Epithelial cell of prostate (primary cell): ENCODE results near the gene CNPY1.
"Not testable (repeated sequence)": the region's sequence is repeated elsewhere in the genome, so short reads cannot be mapped to it uniquely, and the experiment has no call there.

Experiments
- DNase-seq: peaks from one replicate; pipeline ENCODE4 v3.0.0-alpha.2; 2011; ENCODE audit warnings: low read depth, low spot score
- H3K27ac ChIP-seq: fragments of 450-650 bp; 2 replicates; pipeline ENCODE4 v1.5.1; 2017; ENCODE audit warnings: mild to moderate bottlenecking

Gene CNPY1

DNA sequence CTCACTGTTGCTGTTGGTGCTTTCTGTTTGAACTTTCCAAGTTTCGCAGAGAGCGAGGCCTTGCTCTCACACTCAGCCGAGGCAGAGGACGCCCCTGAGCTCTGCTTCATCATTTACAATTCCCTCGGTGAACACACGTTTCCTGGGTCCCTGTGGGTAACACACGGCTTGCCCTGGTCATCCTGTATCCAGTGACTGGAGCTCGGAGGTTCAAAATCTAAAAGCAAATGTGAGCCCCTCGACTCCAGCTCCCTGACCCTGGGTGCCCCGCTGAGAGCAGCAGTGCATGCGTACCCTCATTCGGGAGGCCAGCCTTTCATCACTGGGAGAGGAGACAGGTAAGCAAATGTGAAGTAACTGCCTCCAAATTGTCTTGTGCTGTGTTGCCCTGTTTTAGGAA, 5.8 kb downstream of the CNPY1 start:
- DNase-seq, result no peak
- no peak overlapping the region for H3K27ac ChIP-seq

DNA sequence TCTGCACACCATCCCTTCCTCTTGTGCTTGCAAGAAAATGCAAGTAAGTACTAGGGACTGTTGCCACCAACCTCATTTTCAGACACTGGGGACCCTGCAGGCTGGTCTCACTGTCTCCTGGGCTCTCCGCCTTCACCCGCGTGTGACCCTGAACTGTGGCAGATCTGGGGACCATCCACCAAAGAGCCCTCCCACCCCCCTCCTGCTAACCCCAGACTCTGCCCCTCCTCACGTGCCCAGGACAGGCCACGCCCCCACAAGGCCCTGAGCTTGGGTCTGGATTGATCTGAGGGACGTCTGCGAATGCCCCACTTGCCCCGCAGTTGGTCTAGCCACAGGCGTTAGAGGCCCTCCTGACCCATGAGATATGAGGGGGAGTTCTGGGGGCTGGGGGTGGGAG, 8.1 kb downstream of the CNPY1 start:
- DNase-seq, result no peak
- no peak overlapping the region for H3K27ac ChIP-seq

DNA sequence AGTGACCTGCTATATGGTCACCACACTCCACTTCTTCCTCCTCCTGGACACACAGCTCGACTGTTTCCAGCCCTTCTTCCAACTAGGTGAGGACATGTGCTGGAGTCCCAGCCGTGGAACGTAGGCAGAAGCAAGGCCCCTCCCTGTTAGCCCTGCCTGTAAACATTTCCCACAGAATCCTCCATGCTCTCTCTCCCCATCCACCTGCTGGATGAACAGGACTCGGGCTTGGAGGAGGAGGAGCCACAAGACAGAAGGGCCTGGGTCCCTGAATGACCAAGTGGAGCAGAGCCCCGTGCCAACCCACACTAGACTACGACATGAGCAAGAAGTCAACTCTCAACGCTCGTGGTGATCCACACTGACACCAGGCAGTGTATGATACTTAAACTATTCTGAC, 9.9 kb downstream of the CNPY1 start:
- DNase-seq, result no peak
- H3K27ac ChIP-seq, result no peak overlapping the region

DNA sequence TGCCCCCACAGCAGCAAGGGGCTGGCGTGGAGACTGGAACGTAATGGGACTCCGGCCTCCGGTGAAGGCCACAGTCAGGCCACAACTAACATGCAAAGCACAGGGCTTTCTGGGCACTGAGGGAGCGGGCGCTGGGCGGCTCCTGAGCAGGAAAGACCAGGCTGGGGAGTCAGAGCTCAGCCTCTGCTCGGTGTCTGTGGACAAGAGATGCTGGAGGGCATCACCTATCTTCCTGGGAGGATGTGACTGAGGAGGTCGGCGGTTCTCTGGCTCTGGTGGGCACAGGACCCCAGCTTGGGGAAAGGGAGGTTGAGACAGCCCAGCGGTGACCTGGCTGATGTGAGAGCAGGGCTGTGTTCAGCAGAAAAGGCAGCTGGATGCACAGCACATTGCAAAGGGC, 11.7 kb downstream of the CNPY1 start:
- H3K27ac ChIP-seq, result no peak overlapping the region
- DNase-seq, result no peak

DNA sequence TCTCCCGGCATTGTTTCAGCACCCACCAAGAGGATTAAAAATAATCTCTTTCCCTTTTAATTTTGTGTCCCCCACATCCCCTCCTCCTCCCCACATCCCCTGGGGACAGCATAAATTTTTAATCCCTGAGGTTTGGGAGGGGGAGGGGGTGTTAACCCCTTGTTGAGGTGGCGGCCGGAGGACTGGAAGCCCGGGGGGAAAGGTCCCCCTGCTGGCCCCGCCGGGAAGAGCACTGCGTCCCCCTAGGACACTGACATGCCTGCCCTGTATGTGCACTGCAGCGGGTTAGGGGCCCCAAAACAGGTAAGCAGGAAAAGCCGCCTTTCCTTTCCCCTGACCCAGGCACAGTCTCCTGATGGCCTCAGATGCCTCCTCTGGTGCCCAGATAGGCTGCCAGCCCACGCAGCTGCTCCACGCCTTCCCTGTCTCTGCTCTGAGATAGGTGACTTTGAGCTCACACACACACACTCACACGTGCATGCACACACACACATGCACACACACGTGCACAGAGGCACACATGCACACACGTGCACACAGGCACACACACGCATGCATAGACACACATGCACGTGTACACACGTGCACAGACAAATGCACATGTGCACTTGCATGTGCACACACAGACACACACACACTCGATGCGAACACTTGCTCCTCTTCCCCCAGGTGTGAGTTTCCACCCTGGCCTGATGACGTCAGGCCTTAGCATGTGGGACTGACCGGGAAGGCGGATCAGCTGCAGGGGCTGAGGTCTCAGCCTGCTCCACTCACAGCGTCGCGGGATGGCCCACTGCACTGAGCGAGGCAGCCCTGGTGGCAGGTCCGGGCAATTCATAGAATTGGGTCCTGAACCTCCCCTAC, 12.3 kb downstream of the CNPY1 start:
- DNase-seq, result no peak
- H3K27ac ChIP-seq, result no peak overlapping the region

DNA sequence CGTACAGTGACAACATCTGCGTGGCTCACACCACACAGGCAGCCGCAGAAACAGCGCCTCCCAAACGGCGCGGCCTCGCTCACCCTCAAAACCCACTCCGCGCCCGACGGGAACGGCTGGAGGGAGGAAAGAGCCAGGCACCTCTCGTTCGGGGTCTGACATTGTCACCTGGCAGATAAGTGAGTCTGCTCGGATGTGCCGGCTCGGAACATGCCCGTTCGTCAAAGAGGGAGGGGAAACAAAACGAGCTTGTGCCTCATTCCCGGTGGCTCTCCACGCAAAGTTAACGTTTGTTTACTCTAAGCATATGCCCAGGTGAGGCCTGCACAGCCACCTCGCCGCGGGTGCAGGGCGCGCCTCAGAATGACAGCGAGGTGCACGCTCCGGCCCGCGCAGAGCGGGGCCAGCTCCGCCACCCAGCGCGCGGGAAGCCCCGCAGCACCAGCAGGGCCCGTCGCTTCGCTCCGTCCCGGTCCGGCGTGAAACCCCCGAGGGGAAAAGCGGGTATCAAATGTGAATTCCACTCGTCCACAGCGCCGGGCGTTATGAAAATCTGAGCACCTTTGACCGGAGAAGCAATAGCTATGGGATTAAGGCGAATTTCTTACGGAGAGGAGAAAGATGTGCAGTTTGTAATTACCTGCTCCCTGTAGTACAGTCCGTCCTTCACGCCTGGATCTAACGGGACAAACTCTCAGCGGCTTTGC, 13.1 kb downstream of the CNPY1 start:
- no peak for DNase-seq
- H3K27ac ChIP-seq, result no peak overlapping the region

DNA sequence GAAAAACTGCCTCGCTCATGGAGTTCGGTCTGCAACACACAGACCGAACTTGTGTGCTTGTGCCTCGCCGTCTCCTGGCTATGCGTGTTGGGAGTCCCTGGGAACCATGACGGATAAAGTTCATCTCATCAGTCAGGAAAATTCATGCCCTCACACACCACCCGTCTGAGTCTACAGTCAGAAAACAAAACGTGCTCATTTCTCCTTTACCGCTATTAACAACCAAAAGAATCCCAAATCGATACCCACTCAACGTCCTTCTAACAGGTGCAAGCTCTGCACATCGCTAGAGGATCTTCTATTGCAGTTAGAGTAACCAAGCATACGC, 13.6 kb downstream of the CNPY1 start:
- no peak for DNase-seq
- no peak overlapping the region for H3K27ac ChIP-seq

- no peak overlapping the region for H3K27ac ChIP-seq
- DNase-seq, result no peak
Measured at GRCh38 chr7:155531681-155532080, 14.7 kb downstream of the CNPY1 start.

DNA sequence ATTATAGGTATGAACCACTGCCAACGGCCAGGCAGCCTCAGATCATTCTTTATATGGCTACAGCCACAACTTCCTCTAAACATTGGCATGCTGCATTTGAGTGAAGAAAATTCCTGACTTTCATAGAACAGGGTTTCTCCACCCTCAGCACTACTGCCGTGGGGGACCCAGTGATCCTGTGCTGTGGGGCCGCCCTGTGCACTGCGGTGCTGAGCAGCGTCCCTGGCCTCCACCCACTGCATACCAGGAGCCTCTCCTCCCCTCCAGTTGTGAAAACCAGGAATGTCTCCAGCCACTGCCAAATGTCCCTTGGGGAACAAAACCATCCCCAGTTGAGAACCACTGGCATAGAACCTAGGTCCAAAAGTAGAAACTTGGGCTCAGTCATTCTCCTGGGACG, 15.8 kb downstream of the CNPY1 start:
- no peak for DNase-seq
- no peak overlapping the region for H3K27ac ChIP-seq

DNA sequence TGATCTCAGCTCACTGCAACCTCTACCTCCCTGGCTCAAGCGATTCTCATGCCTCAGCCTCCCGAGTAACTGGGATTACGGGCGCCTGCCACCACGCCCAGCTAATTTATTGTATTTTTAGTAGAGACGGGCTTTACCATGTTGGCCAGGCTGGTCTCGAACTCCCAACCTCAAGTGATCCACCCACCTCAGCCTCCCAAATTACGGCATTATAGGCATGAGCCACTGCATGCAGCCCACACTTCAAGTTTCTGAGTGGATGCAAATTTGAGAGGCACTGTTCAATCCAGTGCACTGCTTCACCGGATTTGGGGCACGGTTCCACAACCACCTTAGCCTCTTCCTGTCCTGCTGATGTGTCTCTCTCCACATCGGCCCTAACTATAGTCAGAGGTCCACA, 16.5 kb downstream of the CNPY1 start:
- no peak overlapping the region for H3K27ac ChIP-seq
- DNase-seq, result no peak

- H3K27ac ChIP-seq, result no peak overlapping the region
- no peak for DNase-seq
Measured at GRCh38 chr7:155529346-155529745, 17.0 kb downstream of the CNPY1 start.

- no peak for DNase-seq
Measured at GRCh38 chr7:155527664-155528063, 18.7 kb downstream of the CNPY1 start.

GRCh38 chr7:155526225-155526624, 20.1 kb downstream of the CNPY1 start:
- DNase-seq, result no peak
- H3K27ac ChIP-seq, result no peak overlapping the region

More at GRCh38 chr7:155527664-155528063, 18.7 kb downstream of the CNPY1 start:
- H3K27ac ChIP-seq, result no peak overlapping the region

DNA sequence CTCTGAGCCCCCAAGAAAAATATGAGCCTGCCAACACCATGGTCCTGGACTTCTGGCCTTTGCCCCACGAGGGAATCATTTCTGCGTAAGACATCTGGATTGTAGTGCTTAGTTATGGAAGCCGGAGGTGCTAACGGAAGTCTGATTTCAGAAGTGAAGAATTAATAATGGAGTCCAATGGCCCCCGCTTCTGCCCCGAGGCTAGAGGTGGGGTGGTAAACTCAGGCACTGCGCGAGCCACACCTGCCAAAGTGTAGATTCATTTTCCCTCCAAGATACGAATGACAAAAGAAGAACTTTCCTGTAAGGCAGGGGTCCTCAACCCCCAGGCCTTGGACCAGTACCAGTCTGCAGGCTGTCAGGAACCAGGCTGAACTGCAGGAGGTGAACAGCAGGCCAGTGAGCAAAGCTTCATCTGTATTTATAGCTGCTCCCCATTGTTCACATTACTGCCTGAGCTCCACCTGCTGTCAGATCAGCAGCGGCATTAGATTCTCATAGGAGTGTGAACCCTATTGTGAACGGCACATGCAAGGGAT, 22.3 kb downstream of the CNPY1 start:
- H3K27ac ChIP-seq, result no peak overlapping the region
- DNase-seq, result no peak

- no peak for DNase-seq
- H3K27ac ChIP-seq, result no peak overlapping the region
Measured at GRCh38 chr7:155523168-155523675, 23.1 kb downstream of the CNPY1 start.

DNA sequence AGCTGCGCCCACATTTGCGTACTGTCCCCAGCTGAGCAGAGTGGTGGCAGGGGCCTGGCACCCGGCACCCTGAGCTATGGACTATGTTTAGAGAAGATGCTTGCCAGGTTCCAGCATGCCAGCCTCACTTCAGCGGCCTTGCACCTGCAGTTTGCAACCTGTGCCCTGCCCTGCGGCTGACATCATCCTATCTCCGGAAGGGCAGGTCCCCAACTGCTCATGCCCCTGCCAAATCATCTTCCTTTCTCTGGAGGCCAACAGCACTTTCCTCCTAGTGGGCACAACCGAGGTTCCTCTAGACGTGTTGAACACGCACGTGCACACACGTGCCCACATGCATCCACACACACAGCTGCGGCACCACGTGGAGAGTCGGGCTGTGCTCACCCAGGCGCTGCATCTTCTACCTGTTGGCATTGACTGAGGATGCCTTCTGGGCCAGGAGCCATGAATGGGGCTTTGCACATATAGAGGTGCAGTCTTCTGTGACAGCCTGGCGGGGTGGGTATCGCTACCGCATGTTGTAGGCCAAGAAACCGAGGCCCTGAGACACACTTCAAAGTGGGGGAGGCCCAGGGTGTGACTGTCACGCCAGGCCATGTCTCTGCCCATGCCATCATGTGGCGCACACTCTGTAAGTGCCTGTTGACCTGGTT, 24.5 kb downstream of the CNPY1 start:
- H3K27ac ChIP-seq, result no peak overlapping the region
- no peak for DNase-seq

DNA sequence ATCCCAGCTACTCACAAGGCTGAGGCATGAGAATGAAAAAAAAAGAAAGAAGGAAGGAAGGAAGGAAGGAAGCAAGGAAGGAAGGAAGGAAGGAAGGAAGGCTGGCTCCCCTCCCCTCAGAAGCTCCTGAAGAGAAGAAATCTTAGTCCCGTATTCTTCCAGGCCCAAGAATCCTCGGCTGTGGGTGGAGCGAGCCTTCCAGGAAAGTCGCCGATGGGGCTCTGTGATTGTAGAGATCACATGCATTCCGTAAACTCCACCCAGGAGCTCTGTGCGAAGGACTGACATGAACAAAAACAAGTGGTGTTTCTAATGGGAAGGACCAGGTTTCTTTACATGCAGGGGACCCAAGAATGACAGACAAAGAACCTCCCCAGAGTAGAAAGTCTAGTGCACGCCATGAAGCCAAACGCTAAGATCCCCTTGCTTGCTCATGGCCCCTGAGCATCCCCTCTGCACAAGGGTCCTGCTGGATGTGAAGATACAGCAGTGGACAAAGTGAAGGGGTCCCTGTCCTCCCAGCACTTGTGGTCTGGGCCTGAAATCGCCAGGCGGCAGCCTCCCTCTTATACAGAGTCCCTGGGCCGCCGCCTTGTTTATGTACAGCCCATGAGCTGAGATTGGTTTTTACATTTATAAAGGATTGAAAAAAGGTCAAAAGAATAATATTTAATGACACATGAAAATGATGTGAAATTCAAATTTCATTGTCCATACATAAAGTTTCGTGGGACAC, 25.2 kb downstream of the CNPY1 start:
- DNase-seq, result no peak
- no peak overlapping the region for H3K27ac ChIP-seq

- H3K27ac ChIP-seq, result no peak overlapping the region
- no peak for DNase-seq
Measured at GRCh38 chr7:155520114-155520513, 26.2 kb downstream of the CNPY1 start.

DNA sequence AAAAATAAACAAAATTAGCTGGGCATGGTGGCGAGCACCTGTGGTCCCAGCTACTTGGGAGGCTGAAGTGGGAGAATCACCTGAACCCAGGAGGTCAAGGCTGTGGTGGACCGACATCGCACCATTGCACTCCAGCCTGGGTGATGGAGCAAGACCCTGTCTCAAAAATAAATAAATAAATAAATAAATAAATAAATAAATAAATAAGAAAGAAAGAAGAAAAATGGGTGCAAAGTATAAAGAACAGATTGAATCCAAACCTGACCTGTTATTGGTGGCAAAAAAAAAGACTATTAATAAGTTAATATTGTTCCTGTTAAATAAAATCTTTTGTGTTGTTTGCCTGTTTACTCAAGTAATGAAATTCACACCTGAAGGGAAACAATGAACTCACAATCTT, 27.0 kb downstream of the CNPY1 start:
- H3K27ac ChIP-seq, DNase-seq: not testable (repeated sequence)

DNA sequence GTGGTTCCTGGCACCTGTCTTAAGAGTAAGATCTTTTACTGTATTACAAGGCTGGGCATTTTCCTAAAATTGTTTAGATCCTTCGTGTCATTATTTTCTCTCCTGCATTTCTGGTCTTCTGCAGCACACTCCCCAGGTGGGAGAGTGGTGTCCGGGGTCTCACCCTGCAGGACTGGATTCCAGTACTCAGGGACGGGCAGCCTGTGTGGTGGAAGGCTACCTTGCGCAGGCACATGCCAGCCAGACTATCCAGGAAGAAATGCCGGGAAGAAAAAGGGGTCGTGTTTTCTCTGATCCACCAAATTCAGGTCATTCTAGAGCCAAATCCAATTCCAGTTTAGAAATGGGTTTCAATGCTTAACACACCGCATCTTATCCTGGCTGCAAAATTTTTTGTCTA, 27.7 kb downstream of the CNPY1 start:
- no peak for DNase-seq
- no peak overlapping the region for H3K27ac ChIP-seq
